HepG2 (cell line): ENCODE results near the gene ZNF764. TPM values are rescaled to one million over a fixed set of nuclear protein-coding genes. Genes with fewer than 3 reads are reported as not detected.

Experiments used
- LCORL ChIP-seq, 2 experiments: fragments of 450-650 bp in 1 of 2; sonication (generic) in 1 of 2; formaldehyde crosslinking in 1 of 2; IDR thresholded peaks; 2 replicates each; pipeline versions ENCODE4 v1.5.0 to v1.6.1; 2017 to 2020; ENCODE audit warnings: antibody characterized with exemption in 1 of 2, missing genetic modification reagents in 1 of 2
- MAZ ChIP-seq, 2 experiments: sonication (generic) in 1 of 2; formaldehyde crosslinking in 1 of 2; IDR thresholded peaks; 2 replicates each; pipeline versions ENCODE4 v1.5.0 to v1.6.1; 2012 to 2020; ENCODE audit warnings: low read depth in 2 of 2, mild to moderate bottlenecking in 2 of 2, borderline replicate concordance in 1 of 2, improper control_type of control experiment in 1 of 2, low read length in 1 of 2, missing genetic modification reagents in 1 of 2, moderate library complexity in 1 of 2
- TBX2 ChIP-seq: sonication (generic); formaldehyde crosslinking; IDR thresholded peaks from 2 replicates; pipeline ENCODE4 v1.5.0; 2020; ENCODE audit warnings: missing genetic modification reagents, mild to moderate bottlenecking, borderline replicate concordance
- U2AF2 ChIP-seq: fragments of 200-400 bp; formaldehyde crosslinking; IDR thresholded peaks from 2 replicates; pipeline ENCODE4 v1.6.1; 2017; ENCODE audit warnings: low read depth, mild to moderate bottlenecking, low read length
- ZBTB7A ChIP-seq: sonication (generic); formaldehyde crosslinking; IDR thresholded peaks from 2 replicates; pipeline ENCODE4 v1.8.0; 2022; ENCODE audit warnings: mild to moderate bottlenecking, missing genetic modification reagents
- polyA plus RNA-seq, 8 experiments: library from polyadenylated mRNA; depleted of rRNA in 3 of 8; stranded (reverse) in 7 of 8; unstranded in 1 of 8; fragments of >200 nt; fragmentation: Illumina TruSeq in 4 of 8; extraction: Trizol in 4 of 8; gene quantifications; 2 replicates each; pipeline versions ENCODE4 v1.2.1 to v1.2.3, GENCODE V29; 2011 to 2016; ENCODE audit warnings: low read depth in 4 of 8, missing spikeins in 1 of 8, mixed read lengths in 1 of 8; ENCODE audit not compliant: insufficient read depth in 1 of 8
- total RNA-seq, 5 experiments: library from RNA; depleted of rRNA; stranded (reverse); fragments of >200 nt; fragmentation: Illumina TruSeq; extraction: Trizol; gene quantifications; 2 replicates each; pipeline ENCODE4 v1.2.3, GENCODE V29; 2016; ENCODE audit warnings: low read depth in 1 of 5
- TF ChIP-seq, protein P1 (sequence below): sonication (generic); formaldehyde crosslinking; IDR thresholded peaks from 2 replicates; pipeline ENCODE4 v1.5.1; 2020; ENCODE audit warnings: mild to moderate bottlenecking, missing genetic modification reagents, moderate library complexity
- TF ChIP-seq, protein P2 (sequence below), 2 experiments: fragments of 450-650 bp in 1 of 2; sonication (generic) in 1 of 2; formaldehyde crosslinking in 1 of 2; IDR thresholded peaks; 2 replicates each; pipeline versions ENCODE4 v1.6.1 to v1.8.0; 2016 to 2022; ENCODE audit warnings: antibody characterized with exemption in 1 of 2, mild to moderate bottlenecking in 1 of 2, missing genetic modification reagents in 1 of 2
- TF ChIP-seq, protein P3 (sequence below): sonication (generic); formaldehyde crosslinking; IDR thresholded peaks from 2 replicates; pipeline ENCODE4 v1.5.1; 2020; ENCODE audit warnings: mild to moderate bottlenecking, moderate library complexity, missing genetic modification reagents

Gene ZNF764
- total and polyA plus RNA-seq, 2 of the 13 experiments (the other 11 are each of a cell fraction or from before 2014, with no cell fraction given) = 4.1 to 9.1 TPM

DNA sequence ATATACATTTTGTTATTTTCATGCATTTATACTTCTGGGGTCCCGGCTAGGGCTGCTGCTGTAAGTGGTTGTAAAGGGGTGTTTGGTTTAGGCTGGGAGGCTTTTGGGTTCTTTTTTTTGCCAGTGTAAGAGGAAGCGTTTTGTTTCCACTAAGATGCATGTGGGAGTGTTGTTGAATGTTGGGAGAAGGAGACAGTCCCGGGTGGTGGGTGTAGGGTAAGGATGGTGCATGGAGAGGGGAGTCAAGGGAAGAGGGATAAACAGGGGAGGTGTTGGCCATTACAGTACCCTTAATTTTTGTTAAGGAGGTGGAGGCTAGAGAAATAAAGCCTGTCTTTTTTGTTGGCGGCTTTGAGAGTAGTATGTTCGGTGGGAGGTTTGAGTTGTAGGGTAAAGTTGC, 15.1 kb downstream of the ZNF764 start (continued):
- TF ChIP-seq, protein P1, sequence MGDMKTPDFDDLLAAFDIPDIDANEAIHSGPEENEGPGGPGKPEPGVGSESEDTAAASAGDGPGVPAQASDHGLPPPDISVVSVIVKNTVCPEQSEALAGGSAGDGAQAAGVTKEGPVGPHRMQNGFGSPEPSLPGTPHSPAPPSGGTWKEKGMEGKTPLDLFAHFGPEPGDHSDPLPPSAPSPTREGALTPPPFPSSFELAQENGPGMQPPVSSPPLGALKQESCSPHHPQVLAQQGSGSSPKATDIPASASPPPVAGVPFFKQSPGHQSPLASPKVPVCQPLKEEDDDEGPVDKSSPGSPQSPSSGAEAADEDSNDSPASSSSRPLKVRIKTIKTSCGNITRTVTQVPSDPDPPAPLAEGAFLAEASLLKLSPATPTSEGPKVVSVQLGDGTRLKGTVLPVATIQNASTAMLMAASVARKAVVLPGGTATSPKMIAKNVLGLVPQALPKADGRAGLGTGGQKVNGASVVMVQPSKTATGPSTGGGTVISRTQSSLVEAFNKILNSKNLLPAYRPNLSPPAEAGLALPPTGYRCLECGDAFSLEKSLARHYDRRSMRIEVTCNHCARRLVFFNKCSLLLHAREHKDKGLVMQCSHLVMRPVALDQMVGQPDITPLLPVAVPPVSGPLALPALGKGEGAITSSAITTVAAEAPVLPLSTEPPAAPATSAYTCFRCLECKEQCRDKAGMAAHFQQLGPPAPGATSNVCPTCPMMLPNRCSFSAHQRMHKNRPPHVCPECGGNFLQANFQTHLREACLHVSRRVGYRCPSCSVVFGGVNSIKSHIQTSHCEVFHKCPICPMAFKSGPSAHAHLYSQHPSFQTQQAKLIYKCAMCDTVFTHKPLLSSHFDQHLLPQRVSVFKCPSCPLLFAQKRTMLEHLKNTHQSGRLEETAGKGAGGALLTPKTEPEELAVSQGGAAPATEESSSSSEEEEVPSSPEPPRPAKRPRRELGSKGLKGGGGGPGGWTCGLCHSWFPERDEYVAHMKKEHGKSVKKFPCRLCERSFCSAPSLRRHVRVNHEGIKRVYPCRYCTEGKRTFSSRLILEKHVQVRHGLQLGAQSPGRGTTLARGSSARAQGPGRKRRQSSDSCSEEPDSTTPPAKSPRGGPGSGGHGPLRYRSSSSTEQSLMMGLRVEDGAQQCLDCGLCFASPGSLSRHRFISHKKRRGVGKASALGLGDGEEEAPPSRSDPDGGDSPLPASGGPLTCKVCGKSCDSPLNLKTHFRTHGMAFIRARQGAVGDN (CRISPR knock-in tag) = no peak
- TF ChIP-seq LCORL (IDR thresholded peaks at IDR 0.05) (no peak), LCORL (CRISPR knock-in tag; IDR thresholded peaks at IDR 0.05) (no peak), MAZ (IDR thresholded peaks at IDR 0.05; ENCODE audit: borderline replicate concordance, low read depth, low read length) (no peak), MAZ (CRISPR knock-in tag; IDR thresholded peaks at IDR 0.05; ENCODE audit: low read depth) (no peak), TBX2 (no peak), ZBTB7A (CRISPR knock-in tag) (no peak), U2AF2 (no peak)
- TF ChIP-seq, protein P2, sequence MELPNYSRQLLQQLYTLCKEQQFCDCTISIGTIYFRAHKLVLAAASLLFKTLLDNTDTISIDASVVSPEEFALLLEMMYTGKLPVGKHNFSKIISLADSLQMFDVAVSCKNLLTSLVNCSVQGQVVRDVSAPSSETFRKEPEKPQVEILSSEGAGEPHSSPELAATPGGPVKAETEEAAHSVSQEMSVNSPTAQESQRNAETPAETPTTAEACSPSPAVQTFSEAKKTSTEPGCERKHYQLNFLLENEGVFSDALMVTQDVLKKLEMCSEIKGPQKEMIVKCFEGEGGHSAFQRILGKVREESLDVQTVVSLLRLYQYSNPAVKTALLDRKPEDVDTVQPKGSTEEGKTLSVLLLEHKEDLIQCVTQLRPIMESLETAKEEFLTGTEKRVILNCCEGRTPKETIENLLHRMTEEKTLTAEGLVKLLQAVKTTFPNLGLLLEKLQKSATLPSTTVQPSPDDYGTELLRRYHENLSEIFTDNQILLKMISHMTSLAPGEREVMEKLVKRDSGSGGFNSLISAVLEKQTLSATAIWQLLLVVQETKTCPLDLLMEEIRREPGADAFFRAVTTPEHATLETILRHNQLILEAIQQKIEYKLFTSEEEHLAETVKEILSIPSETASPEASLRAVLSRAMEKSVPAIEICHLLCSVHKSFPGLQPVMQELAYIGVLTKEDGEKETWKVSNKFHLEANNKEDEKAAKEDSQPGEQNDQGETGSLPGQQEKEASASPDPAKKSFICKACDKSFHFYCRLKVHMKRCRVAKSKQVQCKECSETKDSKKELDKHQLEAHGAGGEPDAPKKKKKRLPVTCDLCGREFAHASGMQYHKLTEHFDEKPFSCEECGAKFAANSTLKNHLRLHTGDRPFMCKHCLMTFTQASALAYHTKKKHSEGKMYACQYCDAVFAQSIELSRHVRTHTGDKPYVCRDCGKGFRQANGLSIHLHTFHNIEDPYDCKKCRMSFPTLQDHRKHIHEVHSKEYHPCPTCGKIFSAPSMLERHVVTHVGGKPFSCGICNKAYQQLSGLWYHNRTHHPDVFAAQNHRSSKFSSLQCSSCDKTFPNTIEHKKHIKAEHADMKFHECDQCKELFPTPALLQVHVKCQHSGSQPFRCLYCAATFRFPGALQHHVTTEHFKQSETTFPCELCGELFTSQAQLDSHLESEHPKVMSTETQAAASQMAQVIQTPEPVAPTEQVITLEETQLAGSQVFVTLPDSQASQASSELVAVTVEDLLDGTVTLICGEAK (IDR thresholded peaks at IDR 0.05) = no peak
- TF ChIP-seq, protein P2 (CRISPR knock-in tag; IDR thresholded peaks at IDR 0.05) = no peak
- TF ChIP-seq, protein P3, sequence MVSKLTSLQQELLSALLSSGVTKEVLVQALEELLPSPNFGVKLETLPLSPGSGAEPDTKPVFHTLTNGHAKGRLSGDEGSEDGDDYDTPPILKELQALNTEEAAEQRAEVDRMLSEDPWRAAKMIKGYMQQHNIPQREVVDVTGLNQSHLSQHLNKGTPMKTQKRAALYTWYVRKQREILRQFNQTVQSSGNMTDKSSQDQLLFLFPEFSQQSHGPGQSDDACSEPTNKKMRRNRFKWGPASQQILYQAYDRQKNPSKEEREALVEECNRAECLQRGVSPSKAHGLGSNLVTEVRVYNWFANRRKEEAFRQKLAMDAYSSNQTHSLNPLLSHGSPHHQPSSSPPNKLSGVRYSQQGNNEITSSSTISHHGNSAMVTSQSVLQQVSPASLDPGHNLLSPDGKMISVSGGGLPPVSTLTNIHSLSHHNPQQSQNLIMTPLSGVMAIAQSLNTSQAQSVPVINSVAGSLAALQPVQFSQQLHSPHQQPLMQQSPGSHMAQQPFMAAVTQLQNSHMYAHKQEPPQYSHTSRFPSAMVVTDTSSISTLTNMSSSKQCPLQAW (CRISPR knock-in tag) = no peak
